Sciatic nerve (tissue), 2 donors: ENCODE data around the gene PBX1. TPM values are rescaled to one million over a fixed set of nuclear protein-coding genes. Genes with fewer than 3 reads are reported as not detected.

Source experiments
- ATAC-seq: fragments of 200-7000 bp; cut with Tn5 transposase; one replicate; pipeline ENCODE4 v1.9.1; 2020; ENCODE audit warnings: mild to moderate bottlenecking, moderate library complexity
- DNase-seq: peaks from one replicate; pipeline ENCODE4 v3.0.0-alpha.2; 2020; ENCODE audit warnings: low spot score
- intact Hi-C: fragments of 100-400 bp; cut with DNase I; formaldehyde crosslinking; loops from one replicate; pipeline ENCODE4 v1.14.2; 2022
- total RNA-seq: library from RNA; stranded (reverse); fragmentation: NEBNext Ultra II Directional; extraction: Animal tissue kit (Norgen Biotek cat#: 25700); gene quantifications from one replicate; pipeline ENCODE4 v1.2.1, GENCODE V29; 2021
- donor health status: DM: no; HTN: no; CAD: no.
- donor health status: DM: no; HTN: no; CAD: no.

The PBX1 gene
- total RNA-seq, 1 donor from 2014 or later, result 72.9 TPM

DNA sequence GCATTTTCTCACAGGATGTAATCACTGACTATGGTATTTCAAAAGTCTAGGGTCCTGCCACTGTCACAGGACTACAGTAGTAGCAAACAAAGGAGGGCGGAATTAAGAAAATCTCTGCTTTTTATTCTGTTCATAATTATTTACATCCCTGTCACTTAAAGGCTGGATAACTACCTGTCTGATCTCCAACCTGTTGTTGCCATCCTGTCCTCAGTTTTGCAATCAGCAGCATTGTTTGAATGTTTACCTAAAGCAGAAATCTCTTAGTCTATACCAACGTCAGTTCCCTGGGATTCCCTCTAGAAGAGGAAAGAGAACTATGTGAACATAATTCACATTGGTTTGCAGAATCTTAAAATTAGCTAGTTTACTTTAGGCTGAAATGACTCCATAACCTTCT is 218.5 kb downstream of the PBX1 start:
- DNase-seq, result no peak
- no peak for ATAC-seq
- intact Hi-C loops, result no loop called here

DNA sequence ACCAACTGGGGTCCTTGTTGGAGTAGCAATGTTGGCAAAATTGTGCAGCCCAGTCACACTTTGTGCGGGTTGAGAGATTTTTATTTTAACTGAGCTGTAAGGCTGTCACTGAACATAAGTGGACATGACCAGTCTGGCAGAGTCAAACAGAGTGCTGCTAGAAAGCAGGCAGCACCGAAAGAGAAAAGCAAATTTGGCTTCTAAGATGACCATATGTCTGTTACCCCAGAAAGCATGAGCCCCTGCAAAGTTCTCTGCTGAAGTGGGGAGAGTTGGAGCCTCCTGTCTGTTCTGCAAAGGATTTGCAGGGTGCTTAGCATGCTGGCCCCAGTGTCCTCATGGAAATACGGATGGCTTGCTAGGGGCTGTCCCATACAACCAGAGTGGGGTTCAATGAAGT is 220.4 kb downstream of the PBX1 start:
- intact Hi-C loops, result no loop called here
- ATAC-seq (no peak), DNase-seq (no peak)

DNA sequence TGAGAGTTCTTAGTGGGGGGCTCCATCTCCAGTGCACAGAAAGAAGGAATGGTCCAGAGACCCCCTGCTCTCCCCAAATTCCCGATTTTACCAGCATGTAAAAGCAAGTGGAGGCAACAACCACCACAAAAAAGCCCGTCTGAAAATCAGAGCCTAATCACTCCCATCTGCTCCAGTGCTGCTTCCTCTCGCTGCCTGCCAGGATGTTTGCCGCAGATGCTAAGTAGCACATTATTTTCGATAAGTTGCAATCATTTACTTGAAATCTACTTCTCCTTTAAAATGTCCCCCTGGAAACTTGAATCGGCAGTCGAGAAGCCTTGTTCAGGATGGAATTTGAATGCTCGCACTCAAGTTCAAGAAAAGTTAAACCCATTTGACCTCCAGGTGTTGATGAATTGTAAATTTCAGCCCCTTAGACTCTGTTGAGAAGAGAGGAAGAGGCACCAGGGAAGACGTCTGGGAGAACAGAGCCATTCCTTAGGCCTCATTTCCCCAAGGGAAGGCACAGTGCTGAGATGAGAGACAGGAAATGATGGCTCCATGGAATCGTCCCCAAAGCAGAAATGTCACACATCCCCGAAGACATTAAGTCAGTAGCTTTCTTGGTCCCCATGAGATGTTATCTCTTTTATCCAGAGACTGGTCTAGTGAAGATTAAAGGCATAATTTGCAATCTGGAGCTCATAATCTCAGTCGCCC is 221.3 kb downstream of the PBX1 start:
- ATAC-seq (no peak), DNase-seq (no peak)
- intact Hi-C loops, result no loop called here

DNA sequence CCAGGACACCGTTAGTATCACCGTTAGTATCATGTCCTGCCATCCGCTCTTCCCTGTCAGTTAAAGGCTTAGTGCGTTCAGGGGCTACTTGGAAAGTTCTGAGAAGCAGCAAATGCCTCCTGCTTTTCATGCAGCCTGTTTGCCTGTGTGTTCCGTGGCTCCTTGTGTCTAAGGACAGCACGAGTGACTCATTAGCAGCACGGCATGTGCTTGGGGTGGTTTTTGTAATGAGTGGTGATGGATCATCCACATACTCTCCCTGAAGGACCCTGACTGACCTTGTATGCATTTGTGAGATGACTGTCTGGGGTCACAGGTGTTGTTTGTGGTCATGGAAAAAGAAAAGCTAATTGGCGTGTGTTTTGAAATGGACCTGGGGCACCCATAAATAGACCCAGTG is 221.9 kb downstream of the PBX1 start:
- ATAC-seq, result peak; percentile 41
- no peak for DNase-seq
- intact Hi-C loops, result no loop called here

DNA sequence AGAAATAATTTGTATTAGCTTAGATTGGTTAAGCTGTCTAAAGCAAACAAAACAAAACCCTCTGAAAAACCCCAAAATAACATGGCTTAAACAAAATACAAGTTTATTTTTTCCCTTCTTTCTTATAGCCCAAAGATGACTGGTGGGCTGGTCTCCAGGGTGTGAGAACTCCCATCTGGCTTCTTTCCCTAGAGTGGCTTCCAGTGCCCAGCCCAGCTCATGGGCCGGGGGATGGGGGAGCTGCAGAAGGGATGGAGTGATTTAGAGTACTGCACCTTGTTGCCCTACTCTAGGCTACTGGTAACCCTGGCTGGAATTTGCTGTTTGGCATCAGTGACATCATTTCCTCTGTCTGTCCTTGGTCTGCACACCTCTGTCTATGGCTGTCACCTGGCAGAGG is 223.0 kb downstream of the PBX1 start:
- ATAC-seq, result no peak
- intact Hi-C loops, result no loop called here
- no peak for DNase-seq

DNA sequence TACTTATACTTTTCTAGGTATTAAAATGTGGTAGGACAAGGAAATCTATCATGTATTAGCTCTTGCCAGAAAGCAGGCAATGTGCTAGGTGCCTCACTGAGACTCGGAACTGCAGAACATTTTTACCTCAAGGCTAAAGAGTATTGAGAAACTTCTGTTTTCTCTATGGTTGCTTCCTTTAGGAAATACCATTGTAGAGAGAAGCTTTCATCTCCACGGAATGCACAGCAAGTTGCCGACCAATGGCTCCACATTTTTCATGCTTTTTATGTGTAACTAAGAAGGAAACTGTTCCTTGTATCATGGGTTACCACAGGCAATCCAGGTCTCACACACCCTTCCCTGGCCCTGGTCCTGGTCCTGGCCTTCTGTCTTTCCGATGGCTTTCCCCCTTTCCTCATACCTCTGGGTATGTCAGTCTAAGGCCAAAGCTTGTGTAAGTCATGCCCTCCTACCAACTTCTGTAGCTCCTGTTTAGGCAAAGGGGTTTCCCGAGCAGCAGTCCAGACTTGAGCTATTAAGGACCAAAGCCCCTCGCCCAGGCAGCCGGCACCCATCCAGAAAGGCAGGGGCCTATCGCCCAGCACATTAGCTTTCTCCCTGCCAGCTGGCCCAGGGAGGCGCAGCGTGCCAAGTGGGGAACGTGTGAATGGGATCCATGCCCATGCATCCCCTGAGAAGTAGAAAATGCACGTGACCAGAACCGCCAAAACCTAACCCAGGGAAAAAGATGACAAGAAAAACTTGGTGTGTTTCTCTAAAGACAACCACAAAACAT is 225.0 kb downstream of the PBX1 start:
- ATAC-seq (peak; percentile 32), DNase-seq (no peak)
- intact Hi-C loops, result no loop called here

DNA sequence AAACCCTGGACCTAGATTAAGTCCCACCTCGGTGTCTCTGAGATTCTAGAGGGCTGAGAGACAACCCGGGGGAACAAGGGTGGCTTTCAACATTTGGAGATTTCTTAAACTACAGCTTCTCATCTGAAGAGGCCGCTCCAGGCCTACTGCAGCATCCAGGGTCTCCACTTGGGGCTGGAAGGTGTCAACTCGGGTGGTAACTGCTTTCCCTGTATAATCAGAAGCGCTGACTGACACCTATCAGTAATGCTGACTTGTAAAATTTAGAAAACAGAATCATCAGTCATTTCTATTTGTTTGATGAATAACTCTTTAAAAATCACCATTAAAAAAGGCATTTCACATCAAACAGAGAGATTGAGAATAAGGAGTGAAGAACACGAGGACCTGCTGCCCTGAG is 226.0 kb downstream of the PBX1 start:
- ATAC-seq (no peak), DNase-seq (no peak)
- intact Hi-C loops, result no loop called here

DNA sequence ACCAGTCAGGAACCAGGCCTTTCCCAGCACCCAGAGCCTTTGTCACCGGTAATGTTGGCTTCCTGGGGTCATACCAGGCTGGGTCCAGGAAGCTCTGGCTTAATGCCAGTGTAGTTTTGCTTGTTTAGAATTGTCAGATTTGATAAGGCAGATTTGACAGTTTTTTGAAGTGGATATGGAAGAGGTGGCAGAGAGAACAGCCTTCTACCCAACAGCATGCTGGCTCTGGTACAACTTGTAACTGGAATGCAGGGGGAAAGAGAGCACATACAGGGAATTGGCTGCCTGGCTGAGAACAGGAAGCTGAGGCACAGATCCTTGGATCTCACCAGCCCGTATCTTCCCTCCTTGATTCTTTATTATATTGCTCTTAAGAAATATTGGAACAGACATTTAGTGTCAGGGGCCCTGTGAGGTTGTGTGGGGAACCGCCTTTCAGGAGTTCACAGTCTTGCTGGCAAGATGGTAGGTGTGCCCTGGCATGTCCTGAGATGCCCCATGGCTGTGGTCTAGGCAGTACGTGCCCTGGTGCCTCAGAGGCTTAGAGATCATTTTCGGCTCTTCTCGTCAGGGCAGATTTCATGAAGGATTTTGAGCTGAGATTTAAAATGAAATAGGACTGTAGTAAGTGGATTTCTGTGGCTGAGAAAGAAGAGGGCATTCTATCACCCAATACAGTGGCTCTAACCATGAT is 227.0 kb downstream of the PBX1 start:
- DNase-seq (no peak), ATAC-seq (no peak)
- intact Hi-C loops, result no loop called here

DNA sequence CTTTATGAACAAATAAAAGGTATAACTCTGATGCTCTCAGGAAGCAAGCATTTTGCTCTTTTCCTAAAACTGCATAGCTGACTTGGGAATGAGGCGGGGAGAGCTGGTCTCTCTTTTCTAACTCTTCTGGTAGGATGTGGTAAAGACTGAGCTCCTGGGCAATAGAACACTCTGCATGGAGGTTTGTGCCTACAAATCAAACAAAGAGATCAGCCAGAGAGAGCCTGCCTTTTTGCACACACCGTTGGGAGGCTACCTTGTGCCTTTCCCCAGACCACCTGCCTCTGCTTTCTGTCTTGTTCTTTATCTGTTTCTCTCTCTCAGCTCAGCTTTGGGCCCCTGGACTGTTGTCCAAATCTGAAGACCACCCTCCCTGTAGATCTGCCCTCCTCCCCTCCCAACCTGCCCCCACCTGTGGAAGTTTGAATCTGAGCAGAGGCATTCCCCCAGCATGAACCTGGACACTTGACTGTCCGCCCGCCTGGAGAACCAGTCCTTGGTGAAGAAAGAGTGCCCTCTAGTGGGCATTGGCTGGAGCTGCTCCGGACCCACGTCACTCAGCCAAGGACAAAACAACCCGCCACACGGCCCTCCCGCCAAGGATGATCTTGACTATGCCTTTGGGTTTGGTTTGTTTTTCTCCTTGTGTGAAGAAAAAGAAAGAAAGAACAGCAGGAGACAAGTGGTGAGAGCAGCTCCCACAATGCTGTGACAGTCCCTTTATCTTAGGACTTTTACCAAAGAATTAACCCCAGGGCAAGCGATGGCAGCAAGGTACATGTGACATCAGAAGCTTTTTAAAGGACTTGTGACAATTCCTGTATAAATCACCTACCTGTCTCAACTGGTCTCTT is 228.2 kb downstream of the PBX1 start:
- intact Hi-C loops, result no loop called here
- ATAC-seq, result peak; percentile 90
- DNase-seq, result peak; percentile 90

DNA sequence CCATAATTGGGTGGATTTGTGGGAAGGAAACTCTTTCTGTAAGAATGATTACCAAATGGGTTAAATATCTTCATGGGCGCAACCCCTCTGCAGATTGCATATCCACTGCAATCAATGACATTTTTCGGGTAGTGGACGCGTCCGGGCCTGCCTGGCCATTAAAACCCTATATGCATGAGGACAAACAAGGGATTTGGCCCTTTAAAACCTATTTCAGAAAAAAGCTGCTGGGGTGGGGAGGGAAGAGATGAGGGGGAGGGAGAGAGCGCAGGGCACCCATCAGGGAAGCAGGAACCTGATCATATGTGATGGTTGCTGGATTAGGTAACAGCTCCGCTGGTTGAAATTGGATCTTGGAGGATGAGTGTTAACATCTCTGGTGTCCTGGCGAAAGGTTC is 228.8 kb downstream of the PBX1 start:
- intact Hi-C loops, result no loop called here
- ATAC-seq, result no peak
- DNase-seq, result no peak

DNA sequence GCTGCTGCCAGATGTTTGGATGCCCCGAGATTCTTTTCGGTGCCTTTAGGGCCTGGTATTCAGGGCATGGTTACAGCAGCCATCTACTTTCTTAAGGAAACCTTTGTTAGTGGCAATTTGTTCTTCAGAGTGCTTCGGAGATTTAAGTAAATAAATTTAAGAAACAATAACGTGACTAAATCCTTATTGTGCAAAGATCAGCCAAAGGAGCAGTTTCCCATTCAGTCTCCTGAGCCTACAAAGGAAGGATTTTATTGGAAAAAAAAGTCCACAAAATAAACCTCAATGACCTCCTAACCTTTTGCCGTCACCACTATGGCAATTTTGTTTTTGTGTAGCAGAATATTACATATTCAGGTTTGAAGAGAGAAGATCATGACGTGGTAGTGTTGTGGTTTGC is 231.1 kb downstream of the PBX1 start:
- no peak for DNase-seq
- intact Hi-C loops, result no loop called here
- ATAC-seq, result no peak

DNA sequence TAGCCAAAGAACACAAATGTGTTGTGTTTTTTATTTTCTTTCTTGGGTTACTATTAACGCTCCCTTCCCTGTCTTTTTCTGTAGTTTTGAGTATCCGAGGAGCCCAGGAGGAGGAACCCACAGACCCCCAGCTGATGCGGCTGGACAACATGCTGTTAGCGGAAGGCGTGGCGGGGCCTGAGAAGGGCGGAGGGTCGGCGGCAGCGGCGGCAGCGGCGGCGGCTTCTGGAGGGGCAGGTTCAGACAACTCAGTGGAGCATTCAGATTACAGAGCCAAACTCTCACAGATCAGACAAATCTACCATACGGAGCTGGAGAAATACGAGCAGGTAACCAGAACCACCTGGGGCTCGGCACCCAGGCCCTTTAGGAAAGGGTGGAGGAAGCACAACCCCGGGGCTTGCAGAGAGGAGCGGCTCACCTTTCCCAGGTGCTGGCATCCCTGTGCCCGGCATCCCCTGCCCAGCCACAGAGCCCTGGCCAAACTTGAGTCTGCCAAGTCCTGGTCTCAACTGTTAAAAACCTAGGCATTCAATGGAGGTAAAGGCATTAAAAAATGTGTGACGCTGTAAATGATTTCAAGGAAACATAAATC is 233.5 kb downstream of the PBX1 start:
- no peak for DNase-seq
- intact Hi-C loops, result no loop called here

DNA sequence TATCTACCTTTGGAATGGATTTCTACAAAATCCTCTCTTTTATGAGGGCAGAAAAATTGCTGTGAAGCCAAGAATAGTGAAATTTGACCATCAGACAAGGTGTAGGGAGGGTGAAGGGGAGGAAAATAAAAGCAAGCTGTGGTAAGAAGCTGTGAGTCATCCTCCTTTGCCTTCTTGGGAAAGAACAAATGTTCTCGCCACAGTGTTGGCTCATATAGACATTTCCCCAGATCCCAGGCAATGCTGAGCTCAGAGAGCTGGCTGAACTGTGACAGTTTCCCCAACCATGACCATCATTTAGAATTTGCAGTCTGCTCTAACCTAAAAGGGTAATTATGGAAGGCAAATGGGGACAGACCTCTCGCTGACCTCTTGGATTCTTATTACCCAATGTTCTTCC is 235.4 kb downstream of the PBX1 start:
- intact Hi-C loops, result no loop called here
- no peak for DNase-seq
- ATAC-seq, result peak; percentile 93

More for the DNA sequence above, 233.5 kb downstream of the PBX1 start:
- ATAC-seq, result no peak

DNA sequence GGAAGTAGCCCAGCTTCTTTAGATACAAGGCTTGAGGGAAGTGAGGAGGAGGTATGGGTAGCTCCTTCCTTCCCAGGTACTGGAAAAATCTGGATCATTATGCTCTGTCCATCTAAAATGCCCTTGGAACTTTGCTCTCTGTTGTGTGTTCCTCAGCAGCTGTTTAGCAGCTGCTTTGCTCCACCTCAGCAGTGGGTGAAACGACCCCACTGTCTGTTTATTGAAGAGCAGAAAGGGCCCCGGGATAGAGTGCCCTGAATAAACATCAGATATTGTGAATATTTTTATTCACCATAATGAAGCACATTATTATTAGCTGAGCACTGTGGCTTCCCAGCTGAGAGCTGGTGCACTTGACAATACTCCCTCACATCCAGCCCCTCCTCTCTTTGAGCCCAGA is 237.9 kb downstream of the PBX1 start:
- no peak for ATAC-seq
- no peak for DNase-seq
- intact Hi-C loops, result no loop called here

DNA sequence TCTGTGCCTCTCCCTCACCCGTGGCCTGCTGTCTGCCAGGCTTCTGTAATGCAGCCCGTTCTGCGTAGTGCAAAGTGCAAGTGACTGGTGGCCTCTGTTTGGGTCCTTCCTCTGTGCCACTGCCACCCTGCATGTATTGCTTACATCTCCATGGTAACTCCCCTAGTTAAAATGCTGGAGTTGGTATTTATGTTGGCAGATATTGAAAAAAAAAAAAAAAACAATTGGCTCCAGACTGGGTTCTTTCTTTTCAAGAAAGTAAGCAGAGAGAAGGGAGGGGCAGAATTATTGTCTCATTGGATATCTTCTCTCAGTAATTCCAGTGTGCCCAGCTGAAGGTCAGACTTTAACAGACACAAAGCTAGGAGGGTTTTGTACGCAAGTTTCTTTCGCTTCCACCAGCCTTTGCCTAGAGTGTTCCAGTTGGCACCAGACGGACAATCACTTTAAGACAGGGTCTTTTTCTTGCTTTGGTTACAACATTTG is 242.3 kb downstream of the PBX1 start:
- ATAC-seq (peak; percentile 74), DNase-seq (no peak)
- intact Hi-C loops, result no loop called here

DNA sequence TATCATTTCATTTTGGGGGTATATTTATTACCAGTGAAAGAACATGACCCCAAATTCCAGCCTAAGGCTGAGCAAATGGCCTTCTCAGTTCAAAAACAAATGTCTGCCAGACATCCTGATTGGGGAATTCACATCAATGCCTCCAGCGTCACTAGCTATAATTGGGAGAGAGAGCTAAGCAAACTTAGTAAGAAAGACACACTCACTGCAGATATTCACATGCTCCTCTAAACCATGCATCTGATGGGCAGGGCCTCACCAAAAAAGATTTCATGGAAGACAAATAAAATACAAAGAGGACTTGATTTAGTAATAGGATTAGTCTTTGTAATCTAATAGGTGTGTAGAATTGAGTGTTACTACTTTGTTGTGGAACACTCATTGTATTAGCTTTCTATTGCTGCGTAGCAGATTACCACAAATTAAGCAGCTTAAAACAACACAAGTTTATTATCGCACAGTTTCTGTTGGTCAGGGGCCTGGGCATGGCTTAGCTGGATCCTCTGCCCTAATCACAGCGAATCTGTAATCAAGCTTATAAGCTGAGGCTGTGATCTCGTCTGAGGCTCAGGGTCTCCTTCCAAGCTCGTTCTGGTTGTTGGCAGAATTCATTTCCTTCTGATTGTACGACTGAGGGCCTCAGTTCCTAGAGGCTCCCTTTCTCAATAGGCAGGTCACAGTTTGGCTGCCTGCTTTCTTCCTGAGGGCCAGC is 243.0 kb downstream of the PBX1 start:
- intact Hi-C loops, result no loop called here
- DNase-seq, result no peak
- peak; percentile 57 for ATAC-seq

DNA sequence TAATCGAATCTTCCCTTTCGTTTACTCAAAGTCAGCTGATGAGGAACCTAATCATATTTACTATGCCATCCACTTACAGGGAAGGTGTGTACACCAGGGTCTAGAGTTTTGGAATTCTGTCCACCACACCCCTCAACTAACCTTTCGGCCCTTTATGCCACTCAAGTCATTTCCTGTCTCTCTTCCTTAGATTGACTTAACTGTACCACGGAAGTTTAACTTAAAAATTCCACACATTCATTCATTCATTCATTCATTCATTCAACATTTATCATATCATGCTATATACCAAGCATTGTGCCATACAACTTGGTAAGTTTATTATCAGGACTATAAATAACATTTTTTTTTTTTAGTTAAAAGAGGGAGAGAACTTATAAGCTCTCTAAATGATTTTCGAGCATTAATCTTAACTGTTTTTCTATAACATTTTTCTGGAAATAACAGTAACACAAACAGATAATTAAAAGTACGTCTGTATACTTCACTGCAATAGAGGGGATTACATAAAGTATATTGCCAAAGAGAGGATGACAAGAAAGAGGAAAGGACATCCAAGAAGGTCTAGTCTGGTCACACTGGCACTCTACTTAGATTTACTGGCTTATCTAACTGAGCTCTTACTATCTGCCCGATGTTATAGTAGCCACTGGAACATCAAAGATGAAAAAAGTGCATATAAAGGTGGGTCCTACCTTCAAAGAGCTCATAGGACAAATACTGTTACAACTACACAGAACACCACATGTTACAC is 243.7 kb downstream of the PBX1 start:
- DNase-seq, result no peak
- no peak for ATAC-seq
- intact Hi-C loops, result no loop called here

DNA sequence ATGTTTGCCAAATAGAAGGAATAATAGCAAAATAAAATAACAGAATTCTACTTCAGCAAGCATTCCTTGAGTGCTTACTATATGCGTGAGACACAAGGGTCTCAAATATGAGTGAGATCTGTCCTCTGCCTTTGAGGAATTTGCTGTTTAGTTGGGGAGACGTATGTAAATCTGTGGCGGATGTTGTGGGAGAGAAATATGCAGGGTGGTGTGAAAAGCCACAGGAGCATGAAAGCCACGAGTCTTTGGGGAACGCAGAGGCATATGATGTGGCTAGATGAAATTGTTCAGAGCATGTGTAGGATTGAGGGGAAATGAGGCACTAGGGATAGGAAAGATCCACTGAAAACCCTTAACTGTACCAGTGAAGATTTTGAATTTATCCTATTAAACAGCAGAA is 244.4 kb downstream of the PBX1 start:
- intact Hi-C loops, result no loop called here
- DNase-seq (no peak), ATAC-seq (no peak)
